GM23338 (cell line): ENCODE data around the gene DYRK3. TPM values are rescaled to one million over a fixed set of nuclear protein-coding genes. Genes with fewer than 3 reads are reported as not detected.

Experiments
- ATAC-seq: fragments of 200-7000 bp; cut with Tn5 transposase; 3 replicates; pipeline ENCODE4 v1.9.1; 2020
- DNase-seq: peaks from one replicate; pipeline ENCODE4 v3.0.0-alpha.2; 2015; ENCODE audit warnings: low spot score
- H2AFZ ChIP-seq: fragments of 200-600 bp; sonication (generic); 2 replicates; pipeline ENCODE4 v1.8.0; 2016; ENCODE audit warnings: antibody characterized with exemption, mild to moderate bottlenecking, moderate library complexity
- H3F3A ChIP-seq: fragments of 200-600 bp; sonication (generic); replicated peaks from 2 replicates; pipeline ENCODE4 v1.8.0; 2017; ENCODE audit warnings: antibody characterized with exemption, mixed run types, low read depth
- H3K27ac ChIP-seq: fragments of 200-600 bp; sonication (generic); 2 replicates; pipeline ENCODE4 v1.6.1; 2016; ENCODE audit warnings: low read depth
- H3K27me3 ChIP-seq: fragments of 200-600 bp; sonication (generic); 2 replicates; pipeline ENCODE4 v1.8.0; 2016; ENCODE audit warnings: mild to moderate bottlenecking, mixed run types, moderate library complexity; ENCODE audit not compliant: insufficient read depth
- H3K36me3 ChIP-seq: fragments of 200-600 bp; sonication (generic); 2 replicates; pipeline ENCODE4 v1.8.0; 2016; ENCODE audit warnings: mild to moderate bottlenecking; ENCODE audit not compliant: insufficient read depth
- H3K4me1 ChIP-seq: fragments of 200-600 bp; sonication (generic); 2 replicates; pipeline ENCODE4 v1.8.0; 2016; ENCODE audit warnings: mild to moderate bottlenecking, moderate library complexity; ENCODE audit not compliant: insufficient read depth
- H3K4me2 ChIP-seq: fragments of 200-600 bp; sonication (generic); 2 replicates; pipeline ENCODE4 v1.7.1; 2017; ENCODE audit warnings: mixed run types
- H3K4me3 ChIP-seq: fragments of 200-600 bp; sonication (generic); 2 replicates; pipeline ENCODE4 v1.6.1; 2016; ENCODE audit warnings: mixed run types
- H3K79me2 ChIP-seq: fragments of 200-600 bp; sonication (generic); replicated peaks from 2 replicates; pipeline ENCODE4 v1.8.0; 2017; ENCODE audit warnings: mild to moderate bottlenecking; ENCODE audit not compliant: insufficient read depth
- H3K9me2 ChIP-seq: fragments of 200-600 bp; sonication (generic); 2 replicates; pipeline ENCODE4 v1.8.0; 2017; ENCODE audit not compliant: insufficient read depth
- H4K20me1 ChIP-seq: fragments of 200-600 bp; sonication (generic); replicated peaks from 2 replicates; pipeline ENCODE4 v1.8.0; 2017; ENCODE audit warnings: mild to moderate bottlenecking; ENCODE audit not compliant: insufficient read depth
- H3K27ac Mint-ChIP-seq: 2 replicates; pipeline ENCODE4 v1.8.0; 2020; ENCODE audit warnings: inconsistent platforms, mild to moderate bottlenecking, moderate library complexity, mixed read lengths
- H3K27me3 Mint-ChIP-seq: 3 replicates; pipeline ENCODE4 v1.8.0; 2022; ENCODE audit warnings: low read depth, mild to moderate bottlenecking, moderate library complexity, mixed read lengths, inconsistent platforms; ENCODE audit not compliant: insufficient read depth, poor library complexity
- H3K36me3 Mint-ChIP-seq: 3 replicates; pipeline ENCODE4 v1.8.0; 2021; ENCODE audit warnings: low read depth, mild to moderate bottlenecking, inconsistent platforms, moderate library complexity, mixed read lengths
- H3K4me1 Mint-ChIP-seq: 3 replicates; pipeline ENCODE4 v1.8.0; 2020; ENCODE audit warnings: mild to moderate bottlenecking, inconsistent platforms, mixed read lengths
- H3K4me3 Mint-ChIP-seq: 3 replicates; pipeline ENCODE4 v1.8.0; 2021; ENCODE audit warnings: moderate library complexity, mild to moderate bottlenecking, inconsistent platforms, mixed read lengths
- H3K9me3 Mint-ChIP-seq: 3 replicates; pipeline ENCODE4 v1.8.0; 2020; ENCODE audit warnings: moderate library complexity, mild to moderate bottlenecking, inconsistent platforms, mixed read lengths
- CREB1 ChIP-seq: fragments of 250-450 bp; sonication (Bioruptor Pico); IDR thresholded peaks from 2 replicates; pipeline ENCODE4 v1.5.0; 2020; ENCODE audit warnings: low read depth, mild to moderate bottlenecking, moderate library complexity
- EZH2 ChIP-seq: fragments of 200-600 bp; sonication (generic); IDR thresholded peaks from one replicate; pipeline ENCODE4 v1.8.0; 2017; ENCODE audit warnings: antibody characterized with exemption, mild to moderate bottlenecking, low read depth; ENCODE audit not compliant: unreplicated experiment
- EZH2phosphoT487 ChIP-seq: fragments of 200-600 bp; sonication (generic); IDR thresholded peaks from one replicate; pipeline ENCODE4 v1.8.1; 2018; ENCODE audit warnings: antibody characterized with exemption; ENCODE audit not compliant: unreplicated experiment
- JUNB ChIP-seq: IDR thresholded peaks from one replicate; pipeline ENCODE4 v1.6.1; 2016; ENCODE audit warnings: antibody characterized with exemption; ENCODE audit not compliant: unreplicated experiment
- polyA plus RNA-seq: library from polyadenylated mRNA; unstranded; fragments of >200 nt; fragmentation: Nextera tagmentation; extraction: Ambion mirVana; gene quantifications from 2 replicates; pipeline ENCODE4 v1.2.1, GENCODE V29; 2016
- total RNA-seq: library from RNA; depleted of rRNA; stranded (reverse); fragments of >200 nt; shearing (Covaris generic); gene quantifications from 2 replicates; pipeline ENCODE4 v1.2.3, GENCODE V29; 2014
- TF ChIP-seq, protein P1 (sequence below): fragments of 250-450 bp; sonication (Bioruptor Pico); IDR thresholded peaks from 2 replicates; pipeline ENCODE4 v1.5.0; 2020; ENCODE audit warnings: mild to moderate bottlenecking, moderate library complexity
- TF ChIP-seq, protein P2 (sequence below): IDR thresholded peaks from 2 replicates; pipeline ENCODE4 v1.6.1; 2016; ENCODE audit warnings: antibody characterized with exemption
- TF ChIP-seq, protein P3 (sequence below), 2 experiments: fragments of 200-600 bp in 1 of 2; sonication (generic) in 1 of 2; conservative IDR thresholded peaks; 2 replicates each; pipeline versions ENCODE4 v1.5.1 to v1.6.1; 2016 to 2017; ENCODE audit warnings: antibody characterized with exemption in 2 of 2, low read depth in 2 of 2, mild to moderate bottlenecking in 2 of 2, moderate library complexity in 1 of 2

Gene DYRK3
- total and polyA plus RNA-seq, 2 experiments from 2014 or later = 2.9 to 9.5 TPM

DNA sequence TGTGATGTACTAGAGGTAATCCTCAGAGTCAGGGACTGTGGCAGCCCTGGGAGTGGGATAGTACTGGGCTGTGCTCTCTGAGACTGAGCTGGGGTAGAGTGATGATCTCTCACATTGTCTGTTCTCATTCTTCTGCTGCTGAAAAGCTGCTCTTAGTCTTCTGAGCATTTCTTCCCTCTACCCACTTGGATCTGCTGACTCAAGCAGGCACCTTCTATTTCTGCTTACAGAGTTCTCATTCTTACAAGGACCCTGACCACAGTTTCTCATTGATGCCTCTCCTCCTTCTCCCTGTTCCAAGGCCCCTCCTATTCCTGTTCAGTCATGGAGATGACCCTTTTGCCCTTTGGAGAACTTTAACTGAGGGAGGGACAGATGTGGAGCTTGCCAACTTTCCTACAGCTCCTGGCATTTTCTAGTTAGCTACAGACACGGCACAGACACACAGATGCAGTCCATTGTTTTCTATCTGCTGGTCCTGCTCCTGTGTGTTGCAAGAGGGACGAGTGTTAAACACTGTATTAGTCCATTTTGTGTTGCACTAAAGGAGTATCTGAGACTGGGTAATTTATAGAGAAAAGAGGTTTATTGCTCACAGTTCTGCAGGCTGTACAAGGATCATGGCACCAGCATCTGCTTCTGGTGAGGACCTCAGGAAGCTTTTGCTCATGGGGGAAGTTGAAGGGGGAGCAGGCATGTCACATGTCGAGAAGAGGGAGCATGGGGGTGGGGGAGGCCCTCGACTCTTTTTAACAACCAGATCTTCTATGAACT, 61.7 kb downstream of the DYRK3 start:
- TF ChIP-seq CREB1 = no peak
- no peak for TF ChIP-seq EZH2phosphoT487
- TF ChIP-seq, protein P1, sequence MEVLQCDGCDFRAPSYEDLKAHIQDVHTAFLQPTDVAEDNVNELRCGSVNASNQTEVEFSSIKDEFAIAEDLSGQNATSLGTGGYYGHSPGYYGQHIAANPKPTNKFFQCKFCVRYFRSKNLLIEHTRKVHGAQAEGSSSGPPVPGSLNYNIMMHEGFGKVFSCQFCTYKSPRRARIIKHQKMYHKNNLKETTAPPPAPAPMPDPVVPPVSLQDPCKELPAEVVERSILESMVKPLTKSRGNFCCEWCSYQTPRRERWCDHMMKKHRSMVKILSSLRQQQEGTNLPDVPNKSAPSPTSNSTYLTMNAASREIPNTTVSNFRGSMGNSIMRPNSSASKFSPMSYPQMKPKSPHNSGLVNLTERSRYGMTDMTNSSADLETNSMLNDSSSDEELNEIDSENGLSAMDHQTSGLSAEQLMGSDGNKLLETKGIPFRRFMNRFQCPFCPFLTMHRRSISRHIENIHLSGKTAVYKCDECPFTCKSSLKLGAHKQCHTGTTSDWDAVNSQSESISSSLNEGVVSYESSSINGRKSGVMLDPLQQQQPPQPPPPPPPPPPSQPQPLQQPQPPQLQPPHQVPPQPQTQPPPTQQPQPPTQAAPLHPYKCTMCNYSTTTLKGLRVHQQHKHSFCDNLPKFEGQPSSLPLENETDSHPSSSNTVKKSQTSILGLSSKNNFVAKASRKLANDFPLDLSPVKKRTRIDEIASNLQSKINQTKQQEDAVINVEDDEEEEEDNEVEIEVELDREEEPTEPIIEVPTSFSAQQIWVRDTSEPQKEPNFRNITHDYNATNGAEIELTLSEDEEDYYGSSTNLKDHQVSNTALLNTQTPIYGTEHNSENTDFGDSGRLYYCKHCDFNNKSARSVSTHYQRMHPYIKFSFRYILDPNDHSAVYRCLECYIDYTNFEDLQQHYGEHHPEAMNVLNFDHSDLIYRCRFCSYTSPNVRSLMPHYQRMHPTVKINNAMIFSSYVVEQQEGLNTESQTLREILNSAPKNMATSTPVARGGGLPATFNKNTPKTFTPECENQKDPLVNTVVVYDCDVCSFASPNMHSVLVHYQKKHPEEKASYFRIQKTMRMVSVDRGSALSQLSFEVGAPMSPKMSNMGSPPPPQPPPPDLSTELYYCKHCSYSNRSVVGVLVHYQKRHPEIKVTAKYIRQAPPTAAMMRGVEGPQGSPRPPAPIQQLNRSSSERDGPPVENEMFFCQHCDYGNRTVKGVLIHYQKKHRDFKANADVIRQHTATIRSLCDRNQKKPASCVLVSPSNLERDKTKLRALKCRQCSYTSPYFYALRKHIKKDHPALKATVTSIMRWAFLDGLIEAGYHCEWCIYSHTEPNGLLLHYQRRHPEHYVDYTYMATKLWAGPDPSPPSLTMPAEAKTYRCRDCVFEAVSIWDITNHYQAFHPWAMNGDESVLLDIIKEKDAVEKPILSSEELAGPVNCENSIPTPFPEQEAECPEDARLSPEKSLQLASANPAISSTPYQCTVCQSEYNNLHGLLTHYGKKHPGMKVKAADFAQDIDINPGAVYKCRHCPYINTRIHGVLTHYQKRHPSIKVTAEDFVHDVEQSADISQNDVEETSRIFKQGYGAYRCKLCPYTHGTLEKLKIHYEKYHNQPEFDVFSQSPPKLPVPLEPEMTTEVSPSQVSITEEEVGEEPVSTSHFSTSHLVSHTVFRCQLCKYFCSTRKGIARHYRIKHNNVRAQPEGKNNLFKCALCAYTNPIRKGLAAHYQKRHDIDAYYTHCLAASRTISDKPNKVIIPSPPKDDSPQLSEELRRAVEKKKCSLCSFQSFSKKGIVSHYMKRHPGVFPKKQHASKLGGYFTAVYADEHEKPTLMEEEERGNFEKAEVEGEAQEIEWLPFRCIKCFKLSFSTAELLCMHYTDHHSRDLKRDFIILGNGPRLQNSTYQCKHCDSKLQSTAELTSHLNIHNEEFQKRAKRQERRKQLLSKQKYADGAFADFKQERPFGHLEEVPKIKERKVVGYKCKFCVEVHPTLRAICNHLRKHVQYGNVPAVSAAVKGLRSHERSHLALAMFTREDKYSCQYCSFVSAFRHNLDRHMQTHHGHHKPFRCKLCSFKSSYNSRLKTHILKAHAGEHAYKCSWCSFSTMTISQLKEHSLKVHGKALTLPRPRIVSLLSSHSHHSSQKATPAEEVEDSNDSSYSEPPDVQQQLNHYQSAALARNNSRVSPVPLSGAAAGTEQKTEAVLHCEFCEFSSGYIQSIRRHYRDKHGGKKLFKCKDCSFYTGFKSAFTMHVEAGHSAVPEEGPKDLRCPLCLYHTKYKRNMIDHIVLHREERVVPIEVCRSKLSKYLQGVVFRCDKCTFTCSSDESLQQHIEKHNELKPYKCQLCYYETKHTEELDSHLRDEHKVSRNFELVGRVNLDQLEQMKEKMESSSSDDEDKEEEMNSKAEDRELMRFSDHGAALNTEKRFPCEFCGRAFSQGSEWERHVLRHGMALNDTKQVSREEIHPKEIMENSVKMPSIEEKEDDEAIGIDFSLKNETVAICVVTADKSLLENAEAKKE (CRISPR knock-in tag) = no peak
- TF ChIP-seq, protein P2, sequence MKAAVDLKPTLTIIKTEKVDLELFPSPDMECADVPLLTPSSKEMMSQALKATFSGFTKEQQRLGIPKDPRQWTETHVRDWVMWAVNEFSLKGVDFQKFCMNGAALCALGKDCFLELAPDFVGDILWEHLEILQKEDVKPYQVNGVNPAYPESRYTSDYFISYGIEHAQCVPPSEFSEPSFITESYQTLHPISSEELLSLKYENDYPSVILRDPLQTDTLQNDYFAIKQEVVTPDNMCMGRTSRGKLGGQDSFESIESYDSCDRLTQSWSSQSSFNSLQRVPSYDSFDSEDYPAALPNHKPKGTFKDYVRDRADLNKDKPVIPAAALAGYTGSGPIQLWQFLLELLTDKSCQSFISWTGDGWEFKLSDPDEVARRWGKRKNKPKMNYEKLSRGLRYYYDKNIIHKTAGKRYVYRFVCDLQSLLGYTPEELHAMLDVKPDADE = no peak
- TF ChIP-seq JUNB = no peak
- TF ChIP-seq EZH2 = no peak
- TF ChIP-seq, protein P3, sequence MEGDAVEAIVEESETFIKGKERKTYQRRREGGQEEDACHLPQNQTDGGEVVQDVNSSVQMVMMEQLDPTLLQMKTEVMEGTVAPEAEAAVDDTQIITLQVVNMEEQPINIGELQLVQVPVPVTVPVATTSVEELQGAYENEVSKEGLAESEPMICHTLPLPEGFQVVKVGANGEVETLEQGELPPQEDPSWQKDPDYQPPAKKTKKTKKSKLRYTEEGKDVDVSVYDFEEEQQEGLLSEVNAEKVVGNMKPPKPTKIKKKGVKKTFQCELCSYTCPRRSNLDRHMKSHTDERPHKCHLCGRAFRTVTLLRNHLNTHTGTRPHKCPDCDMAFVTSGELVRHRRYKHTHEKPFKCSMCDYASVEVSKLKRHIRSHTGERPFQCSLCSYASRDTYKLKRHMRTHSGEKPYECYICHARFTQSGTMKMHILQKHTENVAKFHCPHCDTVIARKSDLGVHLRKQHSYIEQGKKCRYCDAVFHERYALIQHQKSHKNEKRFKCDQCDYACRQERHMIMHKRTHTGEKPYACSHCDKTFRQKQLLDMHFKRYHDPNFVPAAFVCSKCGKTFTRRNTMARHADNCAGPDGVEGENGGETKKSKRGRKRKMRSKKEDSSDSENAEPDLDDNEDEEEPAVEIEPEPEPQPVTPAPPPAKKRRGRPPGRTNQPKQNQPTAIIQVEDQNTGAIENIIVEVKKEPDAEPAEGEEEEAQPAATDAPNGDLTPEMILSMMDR (conservative IDR thresholded peaks at IDR 0.05; ENCODE audit: low read depth in 2 of 2) = no peak
- H3K36me3 Mint-ChIP-seq = peaks cover 5% of the 10 kb centered on the region
- no peak overlapping the region; the same call in 2 of the 3 replicates for H3K4me3 Mint-ChIP-seq
- Histone ChIP-seq H4K20me1 (peaks cover 66% of the 10 kb centered on the region), H3K9me2 (no peaks in the 10 kb centered on the region), H3F3A (no peaks in the 10 kb centered on the region), H3K4me3 (no peak overlapping the region), H3K27ac (no peak overlapping the region), H3K27me3 (no peaks in the 10 kb centered on the region), H3K4me2 (no peak overlapping the region), H3K4me1 (peaks cover 22% of the 10 kb centered on the region), H2AFZ (no peak overlapping the region), H3K36me3 (no peaks in the 10 kb centered on the region), H3K79me2 (peaks cover 83% of the 10 kb centered on the region)
- H3K4me1 Mint-ChIP-seq = peaks cover 70% of the 10 kb centered on the region
- DNase-seq (no peak), ATAC-seq (no peak)
- H3K27ac Mint-ChIP-seq = no peak overlapping the region
- H3K27me3 Mint-ChIP-seq = peaks cover 8% of the 10 kb centered on the region
- H3K9me3 Mint-ChIP-seq = no peaks in the 10 kb centered on the region
